ENCODE data around the gene OR6B3.

DNA sequence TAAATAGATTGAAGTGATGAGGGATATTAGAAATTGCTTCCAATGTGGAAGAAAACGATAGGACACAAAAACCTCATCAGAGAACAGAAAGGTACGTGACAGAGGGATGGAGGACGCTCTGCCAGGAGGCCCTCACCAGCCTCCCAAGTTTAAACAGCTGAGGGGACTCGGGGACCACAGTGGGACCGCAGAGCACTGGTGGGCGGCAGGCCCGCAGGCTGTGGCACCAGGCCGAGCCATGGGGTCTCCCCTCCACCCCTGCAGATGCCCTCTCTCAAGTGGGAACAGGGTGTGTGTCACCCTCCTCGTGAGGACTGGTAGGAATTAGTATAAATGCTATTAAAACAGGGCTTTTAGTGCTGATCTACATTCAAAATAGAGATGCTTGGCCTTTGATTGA, 39.0 kb downstream of the OR6B3 start:
- TF ChIP-seq, protein P1, sequence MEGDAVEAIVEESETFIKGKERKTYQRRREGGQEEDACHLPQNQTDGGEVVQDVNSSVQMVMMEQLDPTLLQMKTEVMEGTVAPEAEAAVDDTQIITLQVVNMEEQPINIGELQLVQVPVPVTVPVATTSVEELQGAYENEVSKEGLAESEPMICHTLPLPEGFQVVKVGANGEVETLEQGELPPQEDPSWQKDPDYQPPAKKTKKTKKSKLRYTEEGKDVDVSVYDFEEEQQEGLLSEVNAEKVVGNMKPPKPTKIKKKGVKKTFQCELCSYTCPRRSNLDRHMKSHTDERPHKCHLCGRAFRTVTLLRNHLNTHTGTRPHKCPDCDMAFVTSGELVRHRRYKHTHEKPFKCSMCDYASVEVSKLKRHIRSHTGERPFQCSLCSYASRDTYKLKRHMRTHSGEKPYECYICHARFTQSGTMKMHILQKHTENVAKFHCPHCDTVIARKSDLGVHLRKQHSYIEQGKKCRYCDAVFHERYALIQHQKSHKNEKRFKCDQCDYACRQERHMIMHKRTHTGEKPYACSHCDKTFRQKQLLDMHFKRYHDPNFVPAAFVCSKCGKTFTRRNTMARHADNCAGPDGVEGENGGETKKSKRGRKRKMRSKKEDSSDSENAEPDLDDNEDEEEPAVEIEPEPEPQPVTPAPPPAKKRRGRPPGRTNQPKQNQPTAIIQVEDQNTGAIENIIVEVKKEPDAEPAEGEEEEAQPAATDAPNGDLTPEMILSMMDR (IDR thresholded peaks at IDR 0.05), result no peak
- TF ChIP-seq POLR2A (IDR thresholded peaks at IDR 0.05) (no peak), EP300 (IDR thresholded peaks at IDR 0.05) (no peak), POLR2AphosphoS5 (IDR thresholded peaks at IDR 0.05) (no peak)
